SKM-1 (cell line): ENCODE data around the gene KLK1.
"Not testable (repeated sequence)": the region's sequence is repeated elsewhere in the genome, so short reads cannot be mapped to it uniquely, and the experiment has no call there.

Source experiments
- DNase-seq: peaks from one replicate; lab custom pipeline; 2025; ENCODE audit not compliant: unreplicated experiment; lab: John Stamatoyannopoulos, UW

The KLK1 gene

DNA sequence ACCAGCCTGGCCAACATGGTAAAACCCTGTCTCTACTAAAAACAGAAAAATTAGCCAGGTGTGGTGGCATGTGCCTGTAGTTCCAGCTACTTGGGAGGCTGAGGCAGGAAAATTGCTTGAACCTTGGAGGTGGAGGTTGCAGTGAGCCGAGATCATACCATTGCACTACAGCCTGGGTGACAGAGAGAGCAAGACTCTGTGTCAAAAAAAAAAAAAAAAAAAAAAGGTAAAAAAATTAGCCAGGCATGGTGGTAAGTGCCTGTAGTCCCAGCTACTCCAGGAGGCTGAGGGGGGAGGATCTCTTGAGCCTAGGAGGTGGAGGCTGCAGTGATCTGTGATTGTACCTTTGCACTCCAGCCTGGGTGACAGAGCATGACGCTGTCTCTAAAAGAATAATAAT is 53.4 kb downstream of the KLK1 start, which contains the start of gene GPR32:
Gene GPR32, plus strand, starts transcription at position 301 of the 400 bp plus-strand sequence. CDS start 137 bp downstream, outside the sequence.
- not testable (repeated sequence) for DNase-seq
